Kidney epithelial cell (primary cell): ENCODE data around the gene MUC13. TPM values are rescaled to one million over a fixed set of nuclear protein-coding genes. Genes with fewer than 3 reads are reported as not detected.

Source experiments
- total RNA-seq: library from RNA; depleted of rRNA; stranded (reverse); fragments of >200 nt; gene quantifications from 2 replicates; pipeline ENCODE4 v1.2.3, GENCODE V29; 2015

MUC13 gene
- total RNA-seq, 1 donor from 2014 or later, result not detected

Other genes with a start within 250 kb of the MUC13 start
- 28.5 and 36.0 TPM in 2 replicates for gene UMPS, start 204.3 kb downstream of the MUC13 start, total RNA-seq
- gene ITGB5, start 47.4 kb downstream of the MUC13 start, total RNA-seq, result 75.2 and 86.0 TPM in 2 replicates
- 16.8 and 17.4 TPM in 2 replicates for gene HEG1, start 121.2 kb upstream of the MUC13 start, total RNA-seq